Sigmoid colon (tissue), 7 donors: ENCODE data around the gene FN3KRP. TPM values are rescaled to one million over a fixed set of nuclear protein-coding genes. Genes with fewer than 3 reads are reported as not detected.

ENCODE experiments used
- DNase-seq: peaks from one replicate; pipeline ENCODE4 v3.0.0-alpha.2; 2019
- H3K27ac ChIP-seq, 4 donors: fragments of 200-600 bp; sonication (generic); one replicate each; pipeline ENCODE4 v1.5.1; 2016 to 2019; ENCODE audit warnings: mild to moderate bottlenecking in 1 of 4
- H3K27me3 ChIP-seq, 3 donors: fragments of 200-600 bp; sonication (generic); one replicate each; pipeline ENCODE4 v1.5.1; 2019; ENCODE audit warnings: mild to moderate bottlenecking in 1 of 3
- H3K36me3 ChIP-seq, 4 donors: fragments of 200-600 bp; sonication (generic); one replicate each; pipeline ENCODE4 v1.5.1; 2016 to 2019
- H3K4me1 ChIP-seq, 4 donors: fragments of 200-600 bp; sonication (generic); one replicate each; pipeline ENCODE4 v1.5.1; 2017 to 2019
- H3K4me3 ChIP-seq, 4 donors: fragments of 200-600 bp; sonication (generic); one replicate each; pipeline ENCODE4 v1.5.1; 2017 to 2019; ENCODE audit warnings: mild to moderate bottlenecking in 2 of 4, moderate library complexity in 1 of 4
- H3K9me3 ChIP-seq, 4 donors: fragments of 200-600 bp in 3 of 4; sonication (generic) in 3 of 4; one replicate each; pipeline versions ENCODE4 v1.5.1 to v1.6.1; 2013 to 2019
- EP300 ChIP-seq, 4 donors: sonication (generic); formaldehyde crosslinking; IDR thresholded peaks; one replicate each; pipeline ENCODE4 v1.6.1; 2017; ENCODE audit warnings: antibody characterized with exemption in 4 of 4
- POLR2A ChIP-seq, 2 donors: fragments of 450-650 bp; IDR thresholded peaks; one replicate each; pipeline ENCODE4 v1.6.1; 2016; ENCODE audit warnings: antibody characterized with exemption in 2 of 2, mild to moderate bottlenecking in 2 of 2, moderate library complexity in 2 of 2
- POLR2AphosphoS5 ChIP-seq, 4 donors: sonication (generic); formaldehyde crosslinking; IDR thresholded peaks; one replicate each; pipeline ENCODE4 v1.6.1; 2017; ENCODE audit warnings: antibody characterized with exemption in 4 of 4
- WGBS, 2 donors: extraction: QIAGEN DNeasy Blood & Tissue Kit; methylation state at CpG; one replicate each; pipeline ENCODE4 v1.1.7; 2013; 5-methylcytosine and 5-hydroxymethylcytosine counted together
- intact Hi-C: fragments of 100-400 bp; cut with DNase I; formaldehyde crosslinking; loops from one replicate; pipeline ENCODE4 v1.15.1; 2023
- polyA plus RNA-seq, 3 donors: library from polyadenylated mRNA; stranded (reverse); fragments of 200-250 nt; gene quantifications; one replicate each; pipeline ENCODE4 v1.2.3, GENCODE V29; 2013
- total RNA-seq, 4 donors: library from RNA; depleted of rRNA; stranded (reverse); fragments of >200 nt; gene quantifications; one replicate each; pipeline ENCODE4 v1.1.0, GENCODE V29; 2016
- TF ChIP-seq, protein P1 (sequence below), 4 experiments: fragments of 450-650 bp in 3 of 4; fragments of 200-600 bp in 1 of 4; IDR thresholded peaks; one replicate each; pipeline ENCODE4 v1.5.1; 2016 to 2019; ENCODE audit warnings: antibody characterized with exemption in 4 of 4, mild to moderate bottlenecking in 3 of 4, moderate library complexity in 2 of 4
- donor health status: healthy with polysubstance abuse.
- donor health status: Bipolar disorder and iron deficiency.
- donor health status: healthy.

Gene FN3KRP
- total and polyA plus RNA-seq, 7 donors: 8.1 to 36.1 (median 18.0) TPM

DNA sequence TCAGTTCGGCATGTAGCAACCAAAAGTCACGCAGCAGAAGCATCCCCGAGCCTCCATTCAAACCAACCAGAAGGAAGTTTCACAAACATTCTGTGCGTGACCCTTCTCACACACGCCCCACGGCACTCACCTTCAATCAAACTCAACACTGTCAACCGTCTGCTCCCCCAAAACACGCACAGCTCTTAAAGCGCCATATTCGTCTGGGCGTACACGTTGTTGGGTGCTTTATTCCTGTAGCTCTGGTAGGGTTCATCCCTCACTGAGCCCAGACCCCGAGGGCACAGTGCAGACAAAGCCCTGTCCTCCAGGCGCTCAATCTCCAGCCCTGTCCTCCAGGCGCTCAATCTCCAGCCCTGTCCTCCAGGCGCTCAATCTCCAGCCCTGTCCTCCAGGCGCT, 20.2 kb upstream of the FN3KRP start:
- TF ChIP-seq POLR2AphosphoS5 (IDR thresholded peaks at IDR 0.05) (no peak), POLR2A (IDR thresholded peaks at IDR 0.05) (no peak), EP300 (IDR thresholded peaks at IDR 0.05) (no peak)
- TF ChIP-seq, protein P1, sequence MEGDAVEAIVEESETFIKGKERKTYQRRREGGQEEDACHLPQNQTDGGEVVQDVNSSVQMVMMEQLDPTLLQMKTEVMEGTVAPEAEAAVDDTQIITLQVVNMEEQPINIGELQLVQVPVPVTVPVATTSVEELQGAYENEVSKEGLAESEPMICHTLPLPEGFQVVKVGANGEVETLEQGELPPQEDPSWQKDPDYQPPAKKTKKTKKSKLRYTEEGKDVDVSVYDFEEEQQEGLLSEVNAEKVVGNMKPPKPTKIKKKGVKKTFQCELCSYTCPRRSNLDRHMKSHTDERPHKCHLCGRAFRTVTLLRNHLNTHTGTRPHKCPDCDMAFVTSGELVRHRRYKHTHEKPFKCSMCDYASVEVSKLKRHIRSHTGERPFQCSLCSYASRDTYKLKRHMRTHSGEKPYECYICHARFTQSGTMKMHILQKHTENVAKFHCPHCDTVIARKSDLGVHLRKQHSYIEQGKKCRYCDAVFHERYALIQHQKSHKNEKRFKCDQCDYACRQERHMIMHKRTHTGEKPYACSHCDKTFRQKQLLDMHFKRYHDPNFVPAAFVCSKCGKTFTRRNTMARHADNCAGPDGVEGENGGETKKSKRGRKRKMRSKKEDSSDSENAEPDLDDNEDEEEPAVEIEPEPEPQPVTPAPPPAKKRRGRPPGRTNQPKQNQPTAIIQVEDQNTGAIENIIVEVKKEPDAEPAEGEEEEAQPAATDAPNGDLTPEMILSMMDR (IDR thresholded peaks at IDR 0.05): no peak
- Histone ChIP-seq H3K4me3 (no peak overlapping the region), H3K4me1 (peaks cover 0 to 23% (median 17%) of the 10 kb centered on the region in 4 donors), H3K9me3 (peaks cover 0 to 2% (median 0%) of the 10 kb centered on the region in 4 donors), H3K27ac (no peak overlapping the region), H3K27me3 (no peaks in the 10 kb centered on the region), H3K36me3 (no peaks in the 10 kb centered on the region)
- intact Hi-C loops: no loop called here
- WGBS, 2 donors: 96 to 97% methylated on average over 16 of the region's 17 CpGs
- no peak for DNase-seq

DNA sequence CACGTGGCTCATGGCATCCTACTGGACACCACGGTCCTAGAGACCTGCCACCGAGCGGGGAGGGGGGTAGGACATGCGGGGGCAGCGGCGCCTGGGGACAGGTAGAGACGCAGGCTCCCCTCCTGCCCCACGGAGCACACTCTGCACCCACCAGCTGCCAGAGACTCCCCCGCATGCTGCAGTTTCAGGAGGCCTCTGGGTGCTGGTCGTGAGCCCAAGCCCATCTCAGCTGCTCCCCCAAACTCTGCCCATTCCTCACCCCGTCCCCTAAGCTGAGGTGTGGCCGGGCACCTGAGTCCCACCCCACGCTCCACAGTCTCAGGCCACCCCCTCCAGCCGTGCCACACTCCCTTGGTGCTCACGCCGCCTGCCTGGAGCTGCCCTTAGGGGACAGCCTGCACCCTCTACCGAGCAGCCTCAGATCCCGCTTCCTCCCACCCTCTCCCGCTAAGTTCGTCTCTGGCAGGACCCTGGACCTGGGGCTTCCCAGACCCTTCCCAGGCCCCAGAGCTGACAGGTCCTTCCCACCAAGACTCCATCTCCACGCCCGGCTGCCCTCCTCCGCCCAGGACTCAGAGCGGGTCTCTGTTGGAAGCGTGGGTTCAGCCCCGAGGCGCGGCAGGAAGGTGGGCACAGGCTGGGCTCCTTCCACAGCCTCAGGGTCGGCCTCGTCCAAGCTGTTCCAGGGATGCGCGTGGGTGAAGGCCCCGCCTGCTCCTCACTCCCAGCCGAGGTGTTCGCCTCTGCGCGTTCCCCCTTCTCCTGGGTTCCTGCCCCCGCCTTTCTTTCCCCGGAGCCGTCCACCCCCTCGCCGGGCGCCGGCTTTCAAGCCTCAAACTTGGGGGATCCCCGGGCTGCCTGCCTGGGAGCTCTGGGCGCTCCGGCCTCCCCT, 19.3 kb upstream of the FN3KRP start:
- Histone ChIP-seq H3K9me3 (peaks cover 0 to 2% (median 0%) of the 10 kb centered on the region in 4 donors), H3K4me3 (peak overlapping the region; percentile 57 to 89 (median 75)), H3K27ac (peak overlapping the region in 1 of 4 donors; percentile 71), H3K27me3 (no peaks in the 10 kb centered on the region), H3K4me1 (peaks cover 0 to 23% (median 17%) of the 10 kb centered on the region in 4 donors), H3K36me3 (no peaks in the 10 kb centered on the region)
- TF ChIP-seq POLR2AphosphoS5 (IDR thresholded peaks at IDR 0.05) (no peak), POLR2A (IDR thresholded peaks at IDR 0.05) (no peak), EP300 (IDR thresholded peaks at IDR 0.05) (no peak)
- TF ChIP-seq, protein P1 (IDR thresholded peaks at IDR 0.05): no peak
- 17 to 35% methylated on average over 48 of the region's 48 CpGs for WGBS, 2 donors
- intact Hi-C loops: no loop called here
- no peak for DNase-seq

DNA sequence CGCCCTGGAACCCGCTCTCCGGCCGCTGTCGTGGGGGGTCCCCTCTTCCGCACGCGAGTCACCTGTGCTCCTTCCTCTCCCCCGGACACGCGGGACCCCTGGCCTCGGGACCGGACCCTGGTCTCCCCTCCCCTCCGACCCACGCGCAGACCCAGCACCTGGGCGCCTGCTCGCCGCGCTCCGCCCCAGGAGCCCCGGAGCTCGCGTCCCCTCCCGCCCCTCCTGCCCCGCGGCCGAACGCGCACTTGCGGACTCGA, 18.8 kb upstream of the FN3KRP start:
- Histone ChIP-seq H3K36me3 (no peaks in the 10 kb centered on the region), H3K27me3 (no peaks in the 10 kb centered on the region), H3K27ac (peak overlapping the region in 2 of 4 donors; percentile 66 to 71), H3K4me3 (peak overlapping the region; percentile 57 to 89 (median 75)), H3K9me3 (peaks cover 0 to 2% (median 0%) of the 10 kb centered on the region in 4 donors), H3K4me1 (peaks cover 0 to 23% (median 17%) of the 10 kb centered on the region in 4 donors)
- intact Hi-C loops: loop anchor here (1.0 to 2.0 kb wide), 2 partner anchors 20 to 49 kb away; partner anchors contain the start of gene WDR45B
- 1 to 2% methylated on average over 32 of the region's 32 CpGs for WGBS, 2 donors
- DNase-seq: no peak
- TF ChIP-seq, protein P1 (IDR thresholded peaks at IDR 0.05): no peak
- TF ChIP-seq POLR2A (IDR thresholded peaks at IDR 0.05) (no peak), EP300 (IDR thresholded peaks at IDR 0.05) (no peak), POLR2AphosphoS5 (IDR thresholded peaks at IDR 0.05) (no peak)

DNA sequence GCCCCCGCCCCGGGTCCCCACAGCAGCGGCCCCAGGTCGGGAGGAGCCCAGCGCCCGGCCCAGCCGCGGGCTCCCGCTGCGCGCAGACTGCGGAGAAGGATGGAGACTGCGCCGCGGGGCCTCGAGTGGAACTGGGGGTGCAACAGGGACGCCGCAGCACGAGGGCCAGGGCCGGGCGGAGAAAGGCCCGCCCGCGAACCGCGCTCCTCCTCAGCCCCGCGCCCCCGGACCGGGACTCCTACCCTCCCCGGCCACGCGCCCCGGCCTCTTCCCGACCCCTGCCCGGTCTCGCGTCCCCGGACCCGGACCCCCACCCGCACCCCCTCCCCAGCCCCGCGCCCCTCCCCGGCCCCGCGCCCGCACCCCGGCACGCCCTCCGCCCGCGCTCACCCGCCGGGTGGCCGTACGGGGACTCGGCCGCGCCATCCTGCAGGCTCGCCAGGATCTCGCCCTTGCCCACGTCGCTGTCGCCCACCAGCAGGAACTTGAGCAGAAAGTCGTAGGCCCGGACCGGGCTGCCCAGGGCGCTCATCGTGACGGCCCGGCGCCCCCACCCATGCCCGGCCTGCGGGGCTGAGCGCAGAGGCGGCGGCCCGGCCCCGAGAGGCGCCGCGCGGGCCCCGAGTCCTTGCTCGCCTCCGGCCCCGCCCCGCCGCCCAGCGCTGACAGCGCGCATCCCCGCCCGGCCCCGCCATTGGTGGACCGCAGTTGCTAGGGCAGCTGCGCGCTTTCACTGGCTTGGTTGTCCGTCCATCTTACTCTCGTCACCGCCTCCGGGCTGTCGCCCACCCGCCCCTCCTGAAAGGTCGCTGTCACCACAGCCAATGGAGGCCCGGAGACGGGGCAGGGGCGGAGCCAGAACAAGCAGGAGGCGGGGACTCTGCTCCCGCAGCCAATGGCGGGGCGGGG, 18.2 kb upstream of the FN3KRP start, which contains the start of gene RAB40B:
Gene RAB40B, minus strand, starts transcription at position 634 of the 909 bp plus-strand sequence. Its CDS starts 102 bp downstream, at position 532.
- peak within 1 kb of the TSS; percentile 66 to 89 (median 76) for H3K4me3 ChIP-seq
- H3K27ac ChIP-seq: peak within 1 kb of the TSS; percentile 71 to 75 (median 74)
- H3K36me3 ChIP-seq: no peaks in the 10 kb centered on the region
- peak in 2 of 4 donors; percentile 28 to 34 for TF ChIP-seq POLR2AphosphoS5 (IDR thresholded peaks at IDR 0.05)
- TF ChIP-seq, protein P1 (IDR thresholded peaks at IDR 0.05): no peak
- WGBS, 2 donors: 1% methylated on average over 112 of the region's 112 CpGs
- H3K27me3 ChIP-seq: no peaks in the 10 kb centered on the region
- H3K9me3 ChIP-seq: peaks cover 0 to 2% (median 0%) of the 10 kb centered on the region in 4 donors
- peaks cover 0 to 23% (median 17%) of the 10 kb centered on the region in 4 donors for H3K4me1 ChIP-seq
- intact Hi-C loops: loop anchor here (1.0 to 2.0 kb wide), 2 partner anchors 19 to 50 kb away; partner anchors contain the start of gene WDR45B
- peak; percentile 100 for DNase-seq
